Activated T-cell treated with anti-CD3 and anti-CD28 coated beads for 4 hours (primary cell): Measurements from ENCODE around the gene MTA2.

Source experiments
- DNase-seq: peaks from one replicate; pipeline ENCODE4 v3.0.0-alpha.2; 2020

MTA2 gene

DNA sequence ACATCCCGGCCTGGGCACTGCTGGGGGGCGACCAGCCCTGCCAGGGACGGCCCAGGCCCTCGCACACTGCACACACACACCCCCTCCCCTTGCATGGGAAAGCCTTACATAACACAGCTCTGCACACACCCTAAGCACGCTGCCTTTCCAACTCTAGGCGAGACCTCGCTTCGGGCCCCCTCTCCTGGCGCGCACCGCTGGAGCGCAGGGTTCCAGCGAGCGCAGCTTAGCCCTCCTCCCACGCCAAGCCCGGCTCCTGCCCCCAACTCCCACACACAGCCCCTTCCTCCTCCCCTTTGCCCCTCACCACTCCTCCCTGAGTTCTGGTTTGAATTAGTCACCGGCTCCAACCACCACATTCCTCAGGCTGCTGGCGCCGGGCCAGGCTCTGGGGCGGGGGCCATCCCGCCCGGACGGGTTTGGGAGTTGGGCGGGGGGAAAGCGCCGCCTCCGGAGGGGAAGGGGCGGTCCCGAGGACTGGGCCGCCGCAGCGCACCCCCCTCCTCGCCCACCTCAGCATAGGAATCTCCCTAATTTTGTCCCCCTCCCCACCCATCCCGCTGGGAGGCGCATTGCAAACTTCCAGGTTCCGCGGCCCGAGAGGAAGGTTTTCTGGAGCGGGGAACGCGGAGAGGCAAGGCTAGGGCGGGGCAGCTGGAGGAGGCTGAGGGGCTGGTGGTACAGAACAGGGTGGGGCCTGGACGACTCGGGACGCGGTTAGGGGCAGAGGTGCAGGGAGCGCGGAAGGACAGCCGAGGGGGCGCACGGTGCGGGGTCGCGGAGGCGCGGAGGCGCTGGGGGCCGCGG is 56.0 kb downstream of the MTA2 start:
- DNase-seq = peak; percentile 63

GRCh38 chr11:62544581-62545436 is 56.9 kb downstream of the MTA2 start:
- no peak for DNase-seq

- no peak for DNase-seq
Observed at GRCh38 chr11:62543680-62544444, 57.8 kb downstream of the MTA2 start.
